ENCODE data around the gene SRPK2.
"Not testable (repeated sequence)": the region's sequence is repeated elsewhere in the genome, so short reads cannot be mapped to it uniquely, and the experiment has no call there.

The SRPK2 gene

DNA sequence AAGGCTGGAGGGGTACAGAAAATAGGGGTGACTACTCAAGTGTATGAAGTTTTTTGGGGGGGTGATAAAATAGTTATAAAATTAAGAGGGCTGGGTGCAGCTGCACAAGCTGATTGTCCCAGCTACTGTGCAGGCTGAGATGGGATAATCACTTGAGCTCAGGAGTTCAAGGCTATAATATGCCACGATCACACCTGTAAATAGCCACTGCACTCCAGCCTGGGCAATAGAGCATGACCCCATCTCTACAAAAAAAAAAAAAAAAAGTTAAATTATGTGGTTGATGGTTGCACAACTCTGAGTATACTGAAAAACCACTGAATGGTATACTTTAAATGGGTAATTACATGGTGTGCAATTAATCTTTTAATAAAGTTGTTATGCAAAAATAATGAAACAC, 172.9 kb downstream of the SRPK2 start:
- DNase-seq, result no peak

DNA sequence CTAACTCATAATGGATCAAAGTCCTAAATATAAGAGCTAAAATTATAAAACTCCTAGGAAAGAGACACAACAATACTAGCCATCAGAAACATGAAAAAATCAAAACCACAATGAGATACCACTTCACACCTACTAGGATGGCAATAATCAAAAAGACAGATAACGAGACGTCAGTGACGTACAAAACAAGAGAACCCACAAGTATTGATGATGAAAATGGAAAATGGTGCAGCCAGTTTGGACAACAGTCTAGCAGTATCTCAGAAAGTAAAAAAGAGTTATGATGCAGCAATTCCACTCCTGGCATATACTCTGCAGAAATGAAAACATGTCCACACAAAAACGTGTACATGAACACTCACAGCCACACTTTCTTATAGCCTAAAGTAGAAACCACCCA, 173.5 kb downstream of the SRPK2 start:
- DNase-seq, result no peak

DNA sequence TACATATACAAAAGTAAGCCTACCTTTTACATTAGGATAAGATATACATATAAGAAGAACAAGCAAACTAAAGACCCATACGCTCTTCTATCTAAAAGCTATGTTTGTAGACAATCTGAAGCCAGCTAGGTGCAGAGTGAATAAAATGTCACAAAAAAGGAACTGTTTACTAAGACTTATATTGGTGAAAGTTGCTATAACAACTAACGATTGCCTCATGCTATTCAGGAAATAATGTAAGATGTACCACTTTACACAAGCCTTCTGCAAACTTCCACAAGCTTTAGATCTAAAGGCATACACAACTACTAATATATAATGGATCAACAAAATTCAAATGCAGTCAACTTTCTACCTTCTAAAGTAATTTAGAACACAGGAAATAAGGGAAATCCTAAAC, 175.1 kb downstream of the SRPK2 start:
- no peak for DNase-seq

DNA sequence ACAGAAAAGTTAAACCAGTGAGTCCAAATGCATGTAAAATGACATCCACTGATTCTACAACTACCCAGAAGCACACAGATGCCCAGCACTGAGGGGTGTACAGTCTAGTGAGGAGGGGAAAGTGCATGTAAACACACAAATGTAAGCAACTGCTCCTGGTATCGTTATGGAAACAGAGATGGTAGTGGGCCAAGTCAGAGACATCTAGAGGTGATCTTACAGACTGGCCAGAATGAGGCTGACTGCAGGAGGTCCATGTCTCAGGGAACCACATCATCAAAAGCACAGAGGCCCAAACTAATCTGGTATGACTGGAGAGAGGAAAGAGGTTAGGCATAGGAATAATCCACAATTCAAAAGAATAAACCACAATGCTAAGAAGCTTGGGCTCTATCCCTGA, 176.5 kb downstream of the SRPK2 start:
- DNase-seq, result no peak

DNA sequence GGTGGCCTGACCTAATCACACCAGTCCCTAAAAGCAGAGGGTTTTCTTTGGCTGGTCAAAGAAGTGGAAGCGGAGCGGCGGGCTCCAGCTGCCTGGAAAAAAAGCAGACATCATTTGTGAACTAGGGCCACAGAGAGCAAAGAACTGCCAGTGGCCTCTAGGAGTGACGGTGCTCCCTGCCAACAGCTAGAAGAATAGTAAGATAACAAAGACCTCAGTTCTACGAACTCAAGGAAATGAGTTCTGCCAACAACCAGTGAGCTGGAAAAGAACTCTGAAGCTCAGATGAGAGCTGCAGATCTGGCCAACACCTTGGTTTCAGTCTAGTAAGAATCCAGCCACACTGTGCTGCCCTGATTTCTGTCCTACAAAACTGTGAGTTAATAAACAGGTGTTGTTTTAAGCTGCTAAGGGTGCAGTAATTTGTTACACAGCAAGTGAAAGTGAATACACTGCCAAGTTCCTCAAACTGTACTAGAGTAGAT, 178.0 kb downstream of the SRPK2 start:
- DNase-seq, result no peak

DNA sequence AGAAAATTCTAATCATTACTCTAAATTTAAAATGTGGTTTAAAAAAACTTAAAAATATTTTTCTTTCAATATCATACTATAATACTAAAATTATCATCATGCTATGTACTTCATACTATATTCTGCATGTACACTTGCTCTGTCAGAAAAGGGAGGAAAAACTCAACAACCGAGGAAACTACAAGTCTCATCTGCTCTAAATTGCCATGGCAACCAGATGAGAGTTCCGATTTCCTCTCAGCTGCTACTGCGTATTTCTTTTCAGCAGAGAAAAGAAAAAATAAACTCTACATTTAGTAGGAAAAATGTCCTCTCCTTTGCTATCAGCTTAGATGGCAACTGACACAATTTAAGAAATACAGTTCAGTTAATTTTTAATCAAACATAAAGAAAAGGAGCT, 178.9 kb downstream of the SRPK2 start:
- no peak for DNase-seq

DNA sequence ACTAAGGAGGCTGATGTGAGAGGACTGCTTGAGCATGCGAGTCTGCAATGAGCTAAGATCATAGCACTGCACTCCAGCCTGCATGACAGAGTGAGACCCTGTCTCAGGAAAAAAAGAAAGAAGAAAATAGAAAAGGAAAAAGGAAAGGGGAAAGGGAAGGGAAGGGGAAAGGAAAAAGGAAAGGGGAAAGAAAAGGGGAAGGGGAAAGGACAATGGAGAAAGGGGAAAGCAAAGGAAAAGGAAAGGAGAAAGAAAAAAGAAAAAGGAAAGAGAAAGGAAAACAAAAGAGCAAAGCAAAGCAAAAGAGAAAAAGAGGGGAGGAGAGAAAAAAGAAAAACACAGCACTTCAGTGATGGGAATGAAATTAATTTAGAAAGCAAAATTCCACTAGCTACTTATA, 179.3 kb downstream of the SRPK2 start:
- no peak for DNase-seq

DNA sequence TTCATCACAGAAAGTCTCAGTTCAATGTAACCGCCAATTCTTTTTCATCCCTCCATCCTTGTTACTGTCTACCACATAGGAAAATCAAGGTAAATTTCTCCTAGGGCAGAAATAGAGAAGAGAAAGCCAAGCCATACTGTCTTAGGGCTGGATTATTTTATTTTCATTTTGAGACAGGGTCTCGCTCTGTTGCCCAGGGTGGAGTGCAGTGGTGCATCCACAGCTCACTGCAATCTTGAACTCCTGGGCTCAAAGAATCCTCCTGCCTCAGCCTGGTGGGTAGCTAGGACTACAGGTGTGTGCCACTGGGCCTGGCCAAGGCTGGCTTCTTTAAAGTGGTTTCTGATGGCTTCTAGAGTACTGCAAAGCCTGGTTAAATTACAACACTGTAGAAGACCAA, 181.7 kb downstream of the SRPK2 start:
- DNase-seq, result no peak

DNA sequence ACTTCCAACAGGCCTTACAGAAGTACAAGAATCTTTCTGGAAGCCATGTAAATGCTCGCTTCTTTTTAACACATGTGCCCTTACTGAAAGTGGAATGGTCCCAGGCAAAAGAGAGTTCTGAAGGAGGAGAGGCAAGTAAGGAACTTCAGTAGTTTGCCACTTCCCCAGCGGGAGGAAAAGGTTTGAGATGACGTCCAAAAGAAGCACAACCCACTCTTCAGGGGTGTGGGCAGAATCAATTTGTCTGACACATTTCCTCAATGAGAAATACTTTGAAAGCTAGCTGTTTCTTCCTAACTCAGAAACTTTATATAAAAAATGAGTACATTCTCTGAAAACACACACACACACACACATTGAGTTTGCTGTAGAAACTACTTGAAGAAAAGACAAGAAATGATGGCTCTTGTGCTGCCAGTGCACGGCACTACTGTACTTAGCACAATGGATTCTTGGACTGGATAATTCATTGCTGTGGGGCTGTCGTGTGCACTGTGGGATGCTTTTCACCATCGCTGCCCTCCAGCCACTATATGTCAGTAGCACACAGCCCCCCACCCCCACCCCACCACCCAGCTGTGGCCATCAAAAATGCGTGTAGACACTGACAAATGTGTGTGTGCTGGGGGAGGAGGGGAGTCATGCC, 183.0 kb downstream of the SRPK2 start:
- no peak for DNase-seq

DNA sequence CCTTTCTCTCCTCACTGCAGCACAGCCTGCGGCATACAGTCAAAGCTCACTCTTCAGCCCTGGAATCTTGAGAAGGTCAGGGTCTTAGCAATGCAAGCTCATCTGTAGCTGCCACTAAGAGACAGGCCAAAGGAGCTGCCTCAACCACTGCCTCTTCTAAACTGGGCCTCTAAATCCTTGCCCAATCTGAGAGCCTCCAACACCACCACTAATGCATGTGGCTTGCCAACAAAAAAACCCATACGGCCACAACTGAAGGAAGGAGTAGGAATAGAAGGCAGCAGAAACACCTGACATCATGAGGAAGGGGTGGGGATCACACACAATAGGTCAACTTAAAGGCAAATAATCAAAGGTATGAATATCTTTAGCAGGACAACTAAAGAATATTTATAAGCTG, 183.8 kb downstream of the SRPK2 start:
- no peak for DNase-seq

DNA sequence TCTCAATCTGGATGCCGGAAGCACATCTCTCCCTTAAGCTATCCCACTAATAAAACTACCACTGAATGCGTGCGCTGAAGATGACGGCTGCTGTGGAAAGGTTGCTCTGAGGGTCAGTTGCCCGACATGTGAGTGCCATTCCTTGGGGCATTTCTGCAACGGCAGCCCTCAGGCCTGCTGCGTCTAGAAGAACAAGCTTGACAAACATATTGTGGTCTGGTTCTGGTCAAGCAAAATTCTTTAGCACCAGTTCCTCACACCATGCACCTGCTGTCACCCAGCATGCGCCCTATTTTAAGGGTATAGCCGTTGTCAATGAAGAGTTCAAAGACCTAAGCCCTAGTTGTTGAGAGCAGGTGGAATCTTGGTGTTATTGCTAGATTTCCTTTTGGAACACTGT, 184.2 kb downstream of the SRPK2 start:
- DNase-seq, result no peak

DNA sequence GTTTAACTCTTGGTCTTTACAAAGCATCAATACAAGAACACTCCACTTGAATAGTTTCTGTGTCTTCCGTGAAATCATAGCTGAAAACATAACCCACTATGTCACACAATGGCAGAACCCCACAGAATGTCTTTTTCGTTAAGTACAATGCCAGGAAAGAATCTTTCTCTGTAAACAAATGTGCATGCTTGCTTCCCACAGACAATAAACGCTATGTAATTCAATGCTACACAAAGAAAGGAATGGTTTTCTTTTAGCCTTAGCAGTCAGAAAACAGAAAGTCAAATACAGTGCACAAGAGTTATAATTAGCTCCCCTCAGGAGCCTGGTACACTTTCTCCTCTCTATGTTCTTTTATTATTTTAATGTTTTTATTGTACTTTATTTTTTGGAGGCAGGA, 186.1 kb downstream of the SRPK2 start:
- DNase-seq, result peak; percentile 12

DNA sequence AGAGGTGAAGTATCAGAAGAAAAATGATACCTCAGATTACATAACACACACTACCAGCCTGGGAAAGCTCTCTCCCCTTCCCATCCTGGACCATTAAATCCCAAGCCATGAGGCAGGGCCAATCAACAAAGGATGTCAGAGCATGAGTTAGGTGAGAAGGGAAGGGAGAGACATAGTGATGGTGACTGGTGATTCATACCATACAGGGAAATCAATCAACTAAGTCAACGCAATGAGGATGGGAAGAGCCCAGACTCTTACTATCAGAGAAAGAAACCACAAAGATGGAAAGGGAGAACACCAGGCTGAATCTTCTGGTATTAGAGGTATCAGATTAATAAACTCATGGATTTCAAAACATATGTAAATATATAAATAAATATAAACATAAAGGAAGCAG, 189.3 kb downstream of the SRPK2 start:
- DNase-seq, result no peak

DNA sequence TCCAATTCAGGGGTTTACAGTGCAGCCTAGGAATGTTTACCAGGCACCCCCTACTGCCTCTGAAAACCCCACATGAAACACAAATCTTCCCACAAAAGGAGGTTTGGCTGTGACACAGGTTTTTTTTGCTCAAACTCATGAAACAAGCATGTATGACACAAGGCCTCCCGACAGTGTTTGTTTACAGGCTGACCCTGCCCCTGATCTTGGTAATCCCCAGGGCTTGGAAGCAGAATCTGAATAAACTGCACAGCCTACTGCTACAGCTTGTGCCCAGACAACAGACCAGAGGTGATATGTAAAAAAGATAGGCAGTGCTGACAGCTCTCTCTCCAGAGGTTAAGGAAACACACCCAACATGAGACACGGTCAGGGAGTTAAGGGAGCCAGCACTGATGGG, 190.5 kb downstream of the SRPK2 start:
- no peak for DNase-seq

DNA sequence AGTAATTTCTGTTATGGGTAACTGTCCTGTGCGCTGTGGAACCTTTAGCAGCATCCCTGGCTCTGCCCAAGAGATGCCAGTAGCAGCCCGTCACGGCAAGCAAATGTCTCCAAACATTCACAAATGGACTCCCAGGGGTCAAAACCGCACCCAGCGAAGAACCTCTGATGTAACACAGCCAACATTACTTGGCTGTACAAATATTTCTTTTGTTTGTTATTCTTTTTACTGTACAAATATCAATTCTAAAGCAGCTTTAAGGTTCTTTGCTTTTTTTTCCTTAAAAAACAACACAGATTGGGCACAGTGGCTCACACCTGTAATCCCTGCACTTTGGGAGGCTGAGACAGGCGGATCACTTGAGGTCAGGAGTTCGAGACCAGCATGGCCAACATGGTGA, 192.2 kb downstream of the SRPK2 start:
- DNase-seq, result no peak

DNA sequence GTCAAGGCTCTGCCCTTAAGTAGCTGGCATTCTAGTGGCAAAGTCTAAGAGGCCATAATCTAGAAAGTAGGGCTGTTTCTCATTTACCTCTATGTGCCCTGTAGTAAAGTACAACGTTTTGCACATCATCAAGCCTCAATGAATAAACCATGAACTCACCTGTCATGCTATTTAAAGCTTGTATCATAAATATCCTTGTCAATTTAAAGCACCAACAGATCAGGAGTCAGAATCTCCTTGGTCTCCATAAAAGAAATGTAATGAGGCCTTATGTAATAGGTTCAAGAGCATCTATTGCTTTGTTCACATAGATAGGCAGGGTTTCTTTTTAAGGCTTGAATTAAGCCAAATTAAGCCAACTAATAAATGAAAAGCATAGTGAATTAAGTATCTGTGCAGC, 192.8 kb downstream of the SRPK2 start:
- no peak for DNase-seq

DNA sequence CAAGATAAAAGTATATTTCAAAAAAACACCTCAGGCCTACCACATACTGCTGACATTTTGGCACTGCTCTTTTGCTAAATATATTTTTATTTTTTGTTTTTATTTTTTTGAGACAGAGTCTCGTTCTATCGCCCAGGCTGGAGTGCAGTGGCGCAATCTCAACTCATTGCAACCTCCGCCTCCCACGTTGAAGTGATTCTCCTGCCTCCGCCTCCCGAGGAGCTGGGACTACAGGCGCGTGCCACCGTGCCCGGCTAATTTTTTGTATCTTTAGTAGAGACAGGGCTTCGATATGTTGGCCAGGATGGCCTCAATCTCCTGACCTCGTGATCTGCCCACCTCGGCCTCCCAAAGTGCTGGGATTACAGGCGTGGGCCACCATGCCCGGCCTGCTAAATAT, 193.8 kb downstream of the SRPK2 start:
- not testable (repeated sequence) for DNase-seq

DNA sequence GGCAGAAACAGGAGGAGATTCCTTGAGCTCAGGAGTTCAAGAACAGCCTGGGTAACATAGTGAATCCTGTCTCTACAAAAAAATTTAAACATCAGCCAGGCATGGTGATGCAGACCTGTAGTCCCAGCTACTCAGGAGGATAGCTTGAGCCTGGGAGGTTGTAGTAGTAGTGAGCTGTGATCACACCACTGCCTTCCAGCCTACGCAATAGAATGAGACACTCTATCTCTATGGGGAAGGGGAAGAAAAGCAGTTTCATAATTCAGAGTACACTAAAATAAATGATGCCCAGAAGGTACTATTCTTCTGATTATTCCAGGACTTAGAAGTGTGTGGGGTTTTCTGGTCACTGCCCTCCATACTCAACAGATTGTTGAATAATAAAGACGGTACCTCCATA, 197.4 kb downstream of the SRPK2 start:
- no peak for DNase-seq

DNA sequence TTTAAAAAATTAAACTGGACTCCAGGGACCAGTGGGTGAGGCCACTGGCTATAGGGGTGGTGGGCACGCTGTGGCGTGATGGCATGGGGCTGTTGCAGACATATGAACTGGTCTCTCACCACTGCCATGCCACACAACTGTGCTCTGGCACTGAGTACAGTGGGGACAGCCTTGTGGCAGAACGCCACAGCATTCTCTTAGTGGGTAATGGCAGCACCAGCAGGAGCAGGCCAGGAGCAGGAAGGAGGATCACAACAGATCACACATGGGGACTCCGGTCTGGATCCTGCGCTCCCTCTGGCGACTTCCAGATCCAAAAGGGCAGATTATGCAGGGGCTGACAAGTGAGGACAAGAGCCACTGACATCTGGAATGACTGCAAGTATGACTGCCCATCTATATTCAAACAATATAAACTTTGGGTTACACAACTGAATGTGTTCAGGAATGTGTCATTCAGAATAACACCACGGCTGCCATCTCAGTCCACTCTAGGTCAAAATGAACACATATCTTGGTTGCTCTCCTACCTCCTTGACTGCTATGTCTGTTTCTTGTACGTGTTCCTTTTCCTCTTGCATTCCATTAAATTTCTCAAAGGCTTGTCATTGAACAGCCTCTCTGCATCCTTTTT, 198.7 kb downstream of the SRPK2 start:
- no peak for DNase-seq

DNA sequence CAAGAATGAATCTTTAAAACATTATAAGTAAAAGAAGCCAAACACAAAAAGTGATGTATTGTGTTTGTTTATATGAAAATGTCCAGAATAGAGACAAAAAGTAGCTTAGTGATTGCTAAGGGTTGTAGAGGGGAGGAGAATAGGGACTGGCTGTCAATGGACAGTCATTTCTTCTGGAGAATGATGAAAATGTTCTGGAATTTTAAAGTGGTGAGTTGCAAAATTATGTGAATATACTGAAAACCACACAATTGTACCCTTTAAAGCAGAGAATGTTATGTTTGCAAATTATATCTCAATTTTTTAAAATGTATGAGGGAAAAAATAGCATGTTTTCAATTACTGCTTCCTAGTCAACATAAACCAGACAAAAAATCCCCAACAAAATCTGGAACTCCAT, 200.5 kb downstream of the SRPK2 start:
- no peak for DNase-seq

DNA sequence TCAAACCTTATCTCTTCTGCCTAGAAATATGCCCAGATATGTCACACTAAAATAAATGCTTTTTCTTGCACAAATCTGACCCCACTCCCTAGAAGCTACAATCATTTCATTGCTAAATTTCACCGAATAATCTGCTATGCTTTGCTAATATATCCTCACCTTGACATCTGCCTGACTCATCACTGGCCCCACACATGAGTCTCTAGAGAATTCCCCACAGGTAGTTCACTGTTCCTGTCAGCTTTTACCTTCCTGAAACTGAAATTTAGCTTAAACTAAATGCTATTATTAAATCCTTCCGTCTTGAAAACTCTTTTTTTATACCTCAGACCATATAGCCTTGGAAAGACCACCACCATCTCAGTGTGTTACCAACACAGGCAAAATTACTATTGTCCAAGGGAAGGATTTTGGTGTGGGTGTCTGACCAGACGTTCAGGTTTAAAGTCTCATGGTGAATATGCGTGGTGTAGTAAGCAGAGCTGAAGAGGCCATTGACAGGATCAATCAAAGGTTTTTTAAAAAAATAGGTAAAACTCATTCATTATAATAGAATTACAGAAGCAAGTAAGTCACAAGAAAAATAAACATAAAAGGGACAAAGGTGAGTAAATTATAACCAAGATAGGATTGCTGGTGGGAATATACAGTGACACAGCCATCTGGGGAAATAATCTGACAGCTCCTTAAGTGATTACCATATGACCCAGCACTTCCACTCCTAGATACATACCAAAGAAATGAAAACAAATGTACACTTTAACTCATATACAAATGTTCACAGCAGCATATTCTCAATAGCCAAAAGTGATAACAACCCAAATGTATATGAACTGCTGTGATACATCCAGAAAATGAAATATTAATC, 201.2 kb downstream of the SRPK2 start:
- DNase-seq, result no peak

DNA sequence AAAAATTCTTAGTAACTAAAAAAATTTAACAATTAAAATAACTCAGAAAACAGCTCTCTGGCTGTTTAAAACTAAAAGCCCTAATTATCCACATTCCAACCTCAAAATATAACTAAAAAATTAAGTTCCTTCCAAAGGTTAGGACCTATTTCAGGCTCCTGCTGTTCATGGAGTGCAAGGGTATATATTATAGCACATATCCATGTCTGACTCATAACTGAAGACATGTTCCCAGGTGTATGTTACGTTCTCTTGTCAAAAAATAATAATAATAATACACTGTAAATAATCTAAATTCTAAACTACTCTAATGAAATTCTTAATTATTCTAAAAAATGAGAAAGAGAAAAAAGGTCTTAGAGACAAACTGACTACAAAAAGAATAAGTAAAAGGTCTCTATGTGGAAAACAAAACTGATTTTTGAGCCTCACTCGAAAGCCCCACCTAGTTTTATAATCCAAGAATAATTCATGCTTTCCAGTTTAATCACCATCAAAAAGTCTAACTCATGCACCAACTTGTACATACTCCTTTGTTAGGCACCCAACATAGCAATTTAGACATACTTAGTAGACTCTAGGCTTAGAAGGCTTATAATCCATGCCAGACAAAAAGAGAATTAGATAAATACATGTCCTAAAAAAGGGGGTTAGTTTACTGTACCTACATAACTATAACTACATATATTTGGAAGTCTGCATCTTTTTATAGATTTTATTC, 203.3 kb downstream of the SRPK2 start:
- DNase-seq, result no peak

DNA sequence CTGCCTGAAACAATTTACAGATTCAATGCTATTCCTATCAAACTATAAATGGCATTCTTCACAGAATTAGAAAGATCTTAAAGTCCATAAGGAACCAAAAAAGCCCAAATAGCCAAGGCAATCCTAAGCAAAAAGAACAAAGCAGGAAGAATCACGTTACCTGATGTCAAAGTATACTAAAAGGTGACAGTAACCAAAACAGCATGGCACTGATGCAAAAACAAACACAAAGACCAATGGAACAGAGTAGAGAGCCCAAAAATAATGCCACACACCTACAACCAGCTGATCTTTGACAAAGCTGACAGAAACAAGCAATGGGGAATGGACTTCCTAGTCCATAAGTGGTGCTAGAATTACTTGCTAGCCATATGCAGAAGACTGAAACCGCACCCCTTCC, 208.7 kb downstream of the SRPK2 start:
- no peak for DNase-seq
